CD14-positive monocyte (primary cell): ENCODE data around the gene MICU1. TPM values are rescaled to one million over a fixed set of nuclear protein-coding genes. Genes with fewer than 3 reads are reported as not detected.

Experiments used
- DNase-seq, 3 donors: peaks; one replicate each; pipeline ENCODE4 v3.0.0-alpha.2; 2011 to 2022
- H2AFZ ChIP-seq: 2 replicates; pipeline ENCODE4 v1.6.0; 2012; ENCODE audit warnings: mild to moderate bottlenecking, low read depth, low read length, inconsistent platforms; ENCODE audit not compliant: insufficient read depth, poor library complexity, severe bottlenecking
- H3K27ac ChIP-seq, 2 donors: 1 replicate in 1 of 2; 2 replicates in 1 of 2; pipeline ENCODE4 v1.5.1; 2012 to 2013; ENCODE audit warnings: low read length in 2 of 2, control low read depth in 1 of 2, inconsistent platforms in 1 of 2, low read depth in 1 of 2, mild to moderate bottlenecking in 1 of 2
- H3K27me3 ChIP-seq, 2 donors: one replicate each; pipeline versions ENCODE4 v1.6.0 to v1.6.1; 2011 to 2013; ENCODE audit warnings: low read length in 2 of 2; ENCODE audit not compliant: control insufficient read depth in 2 of 2, insufficient read depth in 2 of 2
- H3K36me3 ChIP-seq, 2 donors: replicated peaks in 1 of 2; 1 replicate in 1 of 2; 2 replicates in 1 of 2; pipeline versions ENCODE4 v1.5.1 to v1.6.1; 2012 to 2013; ENCODE audit warnings: low read length in 2 of 2, control low read depth in 1 of 2, inconsistent platforms in 1 of 2, mild to moderate bottlenecking in 1 of 2; ENCODE audit not compliant: insufficient read depth in 2 of 2, control insufficient read depth in 1 of 2
- H3K4me1 ChIP-seq, 2 donors: 1 replicate in 1 of 2; 2 replicates in 1 of 2; pipeline versions ENCODE4 v1.5.1 to v1.6.1; 2012 to 2013; ENCODE audit warnings: low read length in 2 of 2, control low read depth in 1 of 2, inconsistent platforms in 1 of 2, mild to moderate bottlenecking in 1 of 2, moderate library complexity in 1 of 2; ENCODE audit not compliant: insufficient read depth in 2 of 2, control insufficient read depth in 1 of 2
- H3K4me2 ChIP-seq: replicated peaks from 2 replicates; pipeline ENCODE3; 2012; ENCODE audit warnings: low read length, moderate library complexity, mild to moderate bottlenecking; ENCODE audit not compliant: poor library complexity, severe bottlenecking; ENCODE audit errors: extremely low read depth
- H3K4me3 ChIP-seq, 3 experiments: fragments of 200-600 bp in 1 of 3; sonication (generic) in 1 of 3; replicated peaks in 1 of 3; 1 replicate in 2 of 3; 2 replicates in 1 of 3; pipeline ENCODE4 v1.5.1; 2011 to 2013; ENCODE audit warnings: low read length in 3 of 3, mild to moderate bottlenecking in 3 of 3, control low read depth in 2 of 3, low read depth in 2 of 3, inconsistent platforms in 1 of 3, moderate library complexity in 1 of 3
- H3K79me2 ChIP-seq: 2 replicates; pipeline ENCODE4 v1.6.0; 2012; ENCODE audit warnings: mild to moderate bottlenecking, control low read depth, inconsistent platforms, low read length, moderate library complexity; ENCODE audit not compliant: insufficient read depth
- H3K9ac ChIP-seq: 2 replicates; pipeline ENCODE4 v1.6.0; 2017; ENCODE audit warnings: low read length, mild to moderate bottlenecking; ENCODE audit not compliant: insufficient read depth, poor library complexity, severe bottlenecking
- H3K9me3 ChIP-seq, 2 donors: replicated peaks in 1 of 2; 1 replicate in 1 of 2; 2 replicates in 1 of 2; pipeline versions ENCODE4 v1.5.1 to v1.6.1; 2012 to 2013; ENCODE audit warnings: low read length in 2 of 2, control low read depth in 1 of 2; ENCODE audit not compliant: control insufficient read depth in 1 of 2, insufficient read depth in 1 of 2
- H4K20me1 ChIP-seq: 2 replicates; pipeline ENCODE4 v1.6.0; 2012; ENCODE audit warnings: mild to moderate bottlenecking, low read length, control low read depth, moderate library complexity; ENCODE audit not compliant: insufficient read depth
- H3K27ac Mint-ChIP-seq, 7 donors: one replicate each; pipeline ENCODE4 v1.8.0; 2020; ENCODE audit warnings: mild to moderate bottlenecking in 7 of 7, mixed read lengths in 7 of 7, moderate library complexity in 6 of 7, inconsistent platforms in 2 of 7
- H3K27me3 Mint-ChIP-seq, 3 donors: one replicate each; pipeline ENCODE4 v1.8.0; 2021 to 2022; ENCODE audit warnings: low read depth in 3 of 3, mild to moderate bottlenecking in 3 of 3, mixed read lengths in 3 of 3, moderate library complexity in 3 of 3, inconsistent platforms in 1 of 3
- H3K36me3 Mint-ChIP-seq, 2 donors: one replicate each; pipeline ENCODE4 v1.8.0; 2020; ENCODE audit warnings: mixed read lengths in 2 of 2, inconsistent platforms in 1 of 2, mild to moderate bottlenecking in 1 of 2
- H3K4me1 Mint-ChIP-seq: one replicate; pipeline ENCODE4 v1.8.0; 2020; ENCODE audit warnings: mild to moderate bottlenecking, mixed read lengths
- H3K4me3 Mint-ChIP-seq, 2 donors: one replicate each; pipeline ENCODE4 v1.8.0; 2020; ENCODE audit warnings: mild to moderate bottlenecking in 2 of 2, mixed read lengths in 2 of 2, moderate library complexity in 1 of 2
- H3K9me3 Mint-ChIP-seq, 7 donors: one replicate each; pipeline ENCODE4 v1.8.0; 2020 to 2022; ENCODE audit warnings: mixed read lengths in 7 of 7, mild to moderate bottlenecking in 6 of 7, moderate library complexity in 6 of 7, inconsistent platforms in 2 of 7
- WGBS: methylation state at CpG from one replicate; pipeline ENCODE4 v1.1.5; 2013; ENCODE audit warnings: missing lambda C conversion rate; ENCODE audit not compliant: insufficient coverage; 5-methylcytosine and 5-hydroxymethylcytosine counted together
- intact Hi-C, 2 donors: fragments of 100-400 bp; cut with micrococcal nuclease; formaldehyde crosslinking; loops; one replicate each; pipeline versions ENCODE4 v1.15.0 to v1.15.1; 2023
- polyA plus RNA-seq, 3 donors: library from polyadenylated mRNA; depleted of rRNA in 1 of 3; unstranded in 2 of 3; stranded (reverse) in 1 of 3; fragments of 300-500 nt in 2 of 3; fragments of >200 nt in 1 of 3; fragmentation: Illumina TruSeq in 2 of 3; gene quantifications; 1 replicate in 2 of 3; 2 replicates in 1 of 3; pipeline ENCODE4 v1.2.3, GENCODE V29; 2012 to 2021
- TF ChIP-seq, protein P1 (sequence below): fragments of 200-600 bp; IDR thresholded peaks from one replicate; pipeline ENCODE4 v1.8.0; 2022; ENCODE audit warnings: antibody characterized with exemption, mild to moderate bottlenecking

MICU1 gene
- polyA plus RNA-seq, 3 donors = 51.1 to 76.4 (median 51.7) TPM

DNA sequence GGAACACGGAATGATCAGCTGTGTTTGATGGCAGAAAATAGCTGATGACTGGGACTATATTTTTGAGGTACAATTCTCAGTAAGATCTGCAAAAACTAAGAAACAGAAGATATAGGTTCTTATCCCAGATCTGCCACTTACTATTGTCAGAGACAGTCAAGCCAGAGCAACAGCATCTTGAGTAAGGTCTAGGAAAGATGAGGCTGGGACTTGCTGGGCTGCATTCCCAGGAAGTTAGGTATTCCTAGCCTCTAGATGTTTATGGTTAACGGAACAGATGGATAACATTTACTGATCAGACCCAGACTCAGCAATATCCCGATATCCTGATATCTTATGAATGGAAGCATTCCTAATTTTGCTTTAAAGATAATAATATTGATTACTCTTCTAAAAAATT is 202.5 kb downstream of the MICU1 start:
- WGBS = no CpG with 5 or more reads among the region's 3 CpGs
- TF ChIP-seq, protein P1, sequence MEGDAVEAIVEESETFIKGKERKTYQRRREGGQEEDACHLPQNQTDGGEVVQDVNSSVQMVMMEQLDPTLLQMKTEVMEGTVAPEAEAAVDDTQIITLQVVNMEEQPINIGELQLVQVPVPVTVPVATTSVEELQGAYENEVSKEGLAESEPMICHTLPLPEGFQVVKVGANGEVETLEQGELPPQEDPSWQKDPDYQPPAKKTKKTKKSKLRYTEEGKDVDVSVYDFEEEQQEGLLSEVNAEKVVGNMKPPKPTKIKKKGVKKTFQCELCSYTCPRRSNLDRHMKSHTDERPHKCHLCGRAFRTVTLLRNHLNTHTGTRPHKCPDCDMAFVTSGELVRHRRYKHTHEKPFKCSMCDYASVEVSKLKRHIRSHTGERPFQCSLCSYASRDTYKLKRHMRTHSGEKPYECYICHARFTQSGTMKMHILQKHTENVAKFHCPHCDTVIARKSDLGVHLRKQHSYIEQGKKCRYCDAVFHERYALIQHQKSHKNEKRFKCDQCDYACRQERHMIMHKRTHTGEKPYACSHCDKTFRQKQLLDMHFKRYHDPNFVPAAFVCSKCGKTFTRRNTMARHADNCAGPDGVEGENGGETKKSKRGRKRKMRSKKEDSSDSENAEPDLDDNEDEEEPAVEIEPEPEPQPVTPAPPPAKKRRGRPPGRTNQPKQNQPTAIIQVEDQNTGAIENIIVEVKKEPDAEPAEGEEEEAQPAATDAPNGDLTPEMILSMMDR = no peak
- Mint-ChIP-seq H3K27ac (no peak overlapping the region), H3K36me3 (peaks cover 43 to 58% of the 10 kb centered on the region in 2 donors), H3K4me1 (peaks cover 1% of the 10 kb centered on the region), H3K27me3 (peaks cover 0 to 2% (median 0%) of the 10 kb centered on the region in 3 donors), H3K4me3 (no peak overlapping the region), H3K9me3 (peaks cover 2 to 14% (median 8%) of the 10 kb centered on the region in 7 donors)
- H3K4me3 ChIP-seq = no peak overlapping the region
- H4K20me1 ChIP-seq = no peaks in the 10 kb centered on the region
- H3K27me3 ChIP-seq = no peaks in the 10 kb centered on the region
- intact Hi-C loops = no loop called here
- no peak overlapping the region for H3K27ac ChIP-seq
- no peaks in the 10 kb centered on the region for H3K9me3 ChIP-seq
- peaks cover 25 to 60% of the 10 kb centered on the region in 2 donors for H3K36me3 ChIP-seq
- no peak overlapping the region for H2AFZ ChIP-seq
- H3K4me1 ChIP-seq = no peaks in the 10 kb centered on the region
- no peak overlapping the region for H3K4me2 ChIP-seq
- no peaks in the 10 kb centered on the region for H3K79me2 ChIP-seq
- DNase-seq = no peak
- H3K9ac ChIP-seq = no peak overlapping the region

DNA sequence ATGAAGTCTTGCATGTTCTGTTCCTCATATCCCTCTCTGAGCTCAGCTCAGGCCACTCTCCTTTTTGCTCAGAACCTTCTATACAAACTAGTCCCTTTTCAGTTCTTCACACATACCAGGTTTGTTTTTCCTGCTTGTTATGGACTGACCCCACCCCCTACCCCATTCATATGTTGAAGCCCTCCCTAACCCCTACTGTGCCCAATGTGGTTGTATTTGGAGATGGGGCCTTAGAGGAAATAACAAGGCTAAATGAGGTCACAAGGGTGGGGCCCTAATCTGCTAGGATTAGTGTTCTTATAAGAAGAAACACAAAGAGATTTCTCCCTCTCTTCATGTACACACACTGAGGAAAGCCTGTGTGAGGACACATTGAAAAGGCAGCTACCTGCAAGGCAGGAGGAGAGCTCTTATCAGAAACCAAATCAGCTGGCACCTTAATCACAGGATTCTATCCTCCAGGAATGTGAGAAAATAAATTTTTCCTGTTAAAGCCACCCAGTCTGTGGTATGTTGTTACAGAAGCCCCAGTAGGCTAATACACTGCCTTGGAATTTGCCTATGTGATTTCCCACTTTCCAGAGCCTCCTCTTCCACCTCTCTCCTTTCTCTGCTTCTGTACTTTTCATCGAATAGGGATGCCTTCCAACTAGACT is 203.9 kb downstream of the MICU1 start:
- Mint-ChIP-seq H3K27me3 (peaks cover 0 to 2% (median 0%) of the 10 kb centered on the region in 3 donors), H3K4me3 (no peak overlapping the region), H3K27ac (no peak overlapping the region), H3K9me3 (peaks cover 9 to 18% (median 15%) of the 10 kb centered on the region in 7 donors), H3K4me1 (peaks cover 9% of the 10 kb centered on the region), H3K36me3 (peaks cover 46 to 58% of the 10 kb centered on the region in 2 donors)
- intact Hi-C loops = no loop called here
- Histone ChIP-seq H3K27ac (no peak overlapping the region), H3K4me2 (no peak overlapping the region), H3K36me3 (peaks cover 25 to 69% of the 10 kb centered on the region in 2 donors), H3K27me3 (no peaks in the 10 kb centered on the region), H3K9ac (no peak overlapping the region), H3K4me3 (no peak overlapping the region), H2AFZ (no peak overlapping the region), H3K79me2 (no peaks in the 10 kb centered on the region), H3K4me1 (no peaks in the 10 kb centered on the region), H4K20me1 (no peaks in the 10 kb centered on the region), H3K9me3 (no peaks in the 10 kb centered on the region)
- WGBS = 100% methylated on average over 1 of the region's 1 CpG
- DNase-seq = no peak
- TF ChIP-seq, protein P1 = no peak
